ENCODE results near the gene TAF11. TPM values are rescaled to one million over a fixed set of nuclear protein-coding genes. Genes with fewer than 3 reads are reported as not detected.
"Not testable (repeated sequence)": the region's sequence is repeated elsewhere in the genome, so short reads cannot be mapped to it uniquely, and the experiment has no call there.

Gene TAF11
- total RNA-seq, 1 donor from 2014 or later = 37.3 TPM

- Mint-ChIP-seq H3K4me1 (peaks cover 14% of the 10 kb centered on the region), H3K36me3 (ENCODE audit: low read depth) (no peaks in the 10 kb centered on the region), H3K27ac (no peak overlapping the region), H3K4me3 (no peak overlapping the region), H3K9me3 (no peaks in the 10 kb centered on the region), H3K27me3 (peaks cover 12% of the 10 kb centered on the region)
- no peak for DNase-seq
- intact Hi-C loops (cut with micrococcal nuclease) = no loop called here
These were observed 6.9 kb upstream of the TAF11 start for GRCh38 chr6:34894693-34895092.

GRCh38 chr6:34891296-34891695 is 3.5 kb upstream of the TAF11 start:
- peaks cover 4% of the 10 kb centered on the region for H3K36me3 Mint-ChIP-seq (ENCODE audit: low read depth)
- H3K27ac Mint-ChIP-seq = no peak overlapping the region
- intact Hi-C loops (cut with micrococcal nuclease) = no loop called here
- H3K9me3 Mint-ChIP-seq = no peaks in the 10 kb centered on the region
- H3K27me3 Mint-ChIP-seq = peaks cover 12% of the 10 kb centered on the region
- peak overlapping the region; percentile 45 for H3K4me3 Mint-ChIP-seq
- DNase-seq = no peak
- peaks cover 23% of the 10 kb centered on the region for H3K4me1 Mint-ChIP-seq

- DNase-seq = no peak
- intact Hi-C loops (cut with micrococcal nuclease) = no loop called here
- Mint-ChIP-seq H3K4me3 (peak overlapping the region; percentile 100), H3K27ac (no peak overlapping the region), H3K4me1 (peaks cover 24% of the 10 kb centered on the region), H3K27me3 (peaks cover 12% of the 10 kb centered on the region), H3K36me3 (ENCODE audit: low read depth) (peaks cover 5% of the 10 kb centered on the region), H3K9me3 (no peaks in the 10 kb centered on the region)
These were observed 2.7 kb upstream of the TAF11 start for GRCh38 chr6:34890533-34890925.

- peak within 1 kb of the TSS; percentile 100 for H3K4me3 Mint-ChIP-seq
- peak; percentile 97 for DNase-seq
- H3K4me1 Mint-ChIP-seq = peaks cover 29% of the 10 kb centered on the region
- peaks cover 9% of the 10 kb centered on the region for H3K27me3 Mint-ChIP-seq
- peaks cover 17% of the 10 kb centered on the region for H3K36me3 Mint-ChIP-seq (ENCODE audit: low read depth)
- H3K9me3 Mint-ChIP-seq = no peaks in the 10 kb centered on the region
- peak within 1 kb of the TSS; percentile 99 for H3K27ac Mint-ChIP-seq
- intact Hi-C loops (cut with micrococcal nuclease) = loop anchor here (1.0 to 2.0 kb wide), 4 partner anchors 23 to 370 kb away; partner anchors contain the start of genes SNRPC and ZNF76
These were observed 1.2 kb upstream of the TAF11 start, which contains the start of gene ANKS1A for GRCh38 chr6:34888874-34889555. Gene ANKS1A (plus strand): TSS chr6:34889255. CDS start chr6:34889403, 148 bp downstream.

- no peaks in the 10 kb centered on the region for H3K9me3 Mint-ChIP-seq
- intact Hi-C loops (cut with micrococcal nuclease) = loop anchor here (1.0 to 2.0 kb wide), 4 partner anchors 24 to 371 kb away; partner anchors contain the start of genes SNRPC and ZNF76
- H3K4me3 Mint-ChIP-seq = peak overlapping the region; percentile 100
- peaks cover 31% of the 10 kb centered on the region for H3K4me1 Mint-ChIP-seq
- peaks cover 9% of the 10 kb centered on the region for H3K27me3 Mint-ChIP-seq
- peak overlapping the region; percentile 99 for H3K27ac Mint-ChIP-seq
- H3K36me3 Mint-ChIP-seq (ENCODE audit: low read depth) = peaks cover 21% of the 10 kb centered on the region
- no peak for DNase-seq
These were observed 643 bp upstream of the TAF11 start for GRCh38 chr6:34888514-34888856.

GRCh38 chr6:34885837-34886236 is 2.0 kb downstream of the TAF11 start:
- H3K36me3 Mint-ChIP-seq (ENCODE audit: low read depth) = peaks cover 27% of the 10 kb centered on the region
- H3K9me3 Mint-ChIP-seq; H3K27me3 Mint-ChIP-seq; H3K27ac Mint-ChIP-seq; H3K4me3 Mint-ChIP-seq; DNase-seq; intact Hi-C loops (cut with micrococcal nuclease): not testable (repeated sequence)
- peaks cover 25% of the 10 kb centered on the region for H3K4me1 Mint-ChIP-seq

- H3K4me1 Mint-ChIP-seq = peaks cover 19% of the 10 kb centered on the region
- no peak overlapping the region for H3K4me3 Mint-ChIP-seq
- H3K27me3 Mint-ChIP-seq = no peaks in the 10 kb centered on the region
- no peak overlapping the region for H3K27ac Mint-ChIP-seq
- H3K9me3 Mint-ChIP-seq = no peaks in the 10 kb centered on the region
- DNase-seq = no peak
- peaks cover 29% of the 10 kb centered on the region for H3K36me3 Mint-ChIP-seq (ENCODE audit: low read depth)
- intact Hi-C loops (cut with micrococcal nuclease) = no loop called here
These were observed 2.8 kb downstream of the TAF11 start for GRCh38 chr6:34884996-34885395.

- H3K27ac Mint-ChIP-seq; intact Hi-C loops (cut with micrococcal nuclease); DNase-seq; H3K9me3 Mint-ChIP-seq; H3K4me3 Mint-ChIP-seq; H3K27me3 Mint-ChIP-seq: not testable (repeated sequence)
- Mint-ChIP-seq H3K4me1 (peaks cover 18% of the 10 kb centered on the region), H3K36me3 (ENCODE audit: low read depth) (peaks cover 33% of the 10 kb centered on the region)
These were observed 3.8 kb downstream of the TAF11 start for GRCh38 chr6:34884073-34884472.

GRCh38 chr6:34877869-34878485 is 9.9 kb downstream of the TAF11 start:
- peaks cover 32% of the 10 kb centered on the region for H3K36me3 Mint-ChIP-seq (ENCODE audit: low read depth)
- H3K4me3 Mint-ChIP-seq = no peak overlapping the region

GRCh38 chr6:34877259-34877658 is 10.6 kb downstream of the TAF11 start:
- Mint-ChIP-seq H3K36me3 (ENCODE audit: low read depth) (peaks cover 33% of the 10 kb centered on the region), H3K27ac (no peak overlapping the region), H3K4me1 (peaks cover 3% of the 10 kb centered on the region), H3K4me3 (no peak overlapping the region), H3K27me3 (no peaks in the 10 kb centered on the region), H3K9me3 (no peaks in the 10 kb centered on the region)
- intact Hi-C loops (cut with micrococcal nuclease) = no loop called here
- DNase-seq = no peak

More at GRCh38 chr6:34877869-34878485, 9.9 kb downstream of the TAF11 start:
- Mint-ChIP-seq H3K4me1 (peaks cover 3% of the 10 kb centered on the region), H3K27me3 (no peaks in the 10 kb centered on the region), H3K9me3 (no peaks in the 10 kb centered on the region), H3K27ac (no peak overlapping the region)
- DNase-seq = no peak
- intact Hi-C loops (cut with micrococcal nuclease) = no loop called here

GRCh38 chr6:34876472-34876871 is 11.4 kb downstream of the TAF11 start:
- no peak for DNase-seq
- H3K36me3 Mint-ChIP-seq (ENCODE audit: low read depth) = peaks cover 37% of the 10 kb centered on the region
- no peaks in the 10 kb centered on the region for H3K27me3 Mint-ChIP-seq
- H3K9me3 Mint-ChIP-seq = no peaks in the 10 kb centered on the region
- intact Hi-C loops (cut with micrococcal nuclease) = no loop called here
- H3K4me1 Mint-ChIP-seq = peaks cover 3% of the 10 kb centered on the region
- no peak overlapping the region for H3K27ac Mint-ChIP-seq
- no peak overlapping the region for H3K4me3 Mint-ChIP-seq

GRCh38 chr6:34875292-34876213 is 12.3 kb downstream of the TAF11 start:
- Mint-ChIP-seq H3K9me3 (no peaks in the 10 kb centered on the region), H3K4me1 (peaks cover 3% of the 10 kb centered on the region), H3K27ac (no peak overlapping the region), H3K4me3 (no peak overlapping the region), H3K27me3 (no peaks in the 10 kb centered on the region), H3K36me3 (ENCODE audit: low read depth) (peaks cover 45% of the 10 kb centered on the region)
- no peak for DNase-seq
- intact Hi-C loops (cut with micrococcal nuclease) = no loop called here

- Mint-ChIP-seq H3K27ac (no peak overlapping the region), H3K36me3 (ENCODE audit: low read depth) (peaks cover 43% of the 10 kb centered on the region), H3K27me3 (no peaks in the 10 kb centered on the region), H3K4me1 (no peaks in the 10 kb centered on the region), H3K4me3 (no peak overlapping the region), H3K9me3 (no peaks in the 10 kb centered on the region)
- intact Hi-C loops (cut with micrococcal nuclease) = no loop called here
- DNase-seq = no peak
These were observed 15.5 kb downstream of the TAF11 start for GRCh38 chr6:34872332-34872731.

GRCh38 chr6:34871853-34872252 is 16.0 kb downstream of the TAF11 start:
- H3K27ac Mint-ChIP-seq = no peak overlapping the region
- no peaks in the 10 kb centered on the region for H3K27me3 Mint-ChIP-seq
- intact Hi-C loops (cut with micrococcal nuclease) = no loop called here
- DNase-seq = no peak
- peaks cover 44% of the 10 kb centered on the region for H3K36me3 Mint-ChIP-seq (ENCODE audit: low read depth)
- no peaks in the 10 kb centered on the region for H3K9me3 Mint-ChIP-seq
- H3K4me1 Mint-ChIP-seq = no peaks in the 10 kb centered on the region
- no peak overlapping the region for H3K4me3 Mint-ChIP-seq

Measured in activated CD4-positive, alpha-beta T cell treated with anti-CD3 and anti-CD28 coated beads, Interleukin-2, amount 10 ng/mL, durations not matched to agents 24 days and 14 days (primary cell).